ENCODE data around the gene NSF.
"Not testable (repeated sequence)": the region's sequence is repeated elsewhere in the genome, so short reads cannot be mapped to it uniquely, and the experiment has no call there.

NSF gene

DNA sequence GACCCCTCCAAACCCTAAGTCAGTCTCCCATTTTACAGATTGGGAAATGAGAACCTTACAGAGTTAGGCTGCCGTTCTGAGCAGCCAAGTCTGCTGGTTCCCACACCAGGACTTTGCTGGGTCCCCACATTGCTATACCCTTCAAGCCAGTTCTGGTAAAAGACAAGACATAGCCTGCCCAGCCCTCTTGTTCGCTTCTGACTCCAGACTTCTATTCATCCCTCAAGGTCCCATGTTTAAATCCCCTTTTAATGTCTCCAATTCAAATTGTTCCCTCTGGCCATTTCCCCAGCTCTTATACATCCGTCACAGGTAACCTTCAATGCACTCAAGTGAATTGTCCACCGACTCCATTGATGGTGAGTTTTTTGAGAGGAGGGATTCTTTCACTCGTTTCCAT lies 197.8 kb downstream of the NSF start:
- no peaks in the 10 kb centered on the region for H3K36me3 ChIP-seq (ENCODE audit: insufficient read depth, low read length)
- H3K4me3 ChIP-seq = no peak overlapping the region
- no peaks in the 10 kb centered on the region for H3K9me3 ChIP-seq (ENCODE audit: low read depth, low read length)
- no peak overlapping the region for H3K9ac ChIP-seq (ENCODE audit: insufficient read length)
- no peak overlapping the region for H3K27ac ChIP-seq
- no peak for DNase-seq (ENCODE audit: low read depth, low spot score)
- TF ChIP-seq FOXP2 (optimal IDR thresholded peaks at IDR 0.05; ENCODE audit: control extremely low read depth, extremely low read length, insufficient read depth) (no peak), POLR2AphosphoS5 (IDR thresholded peaks at IDR 0.05; ENCODE audit: borderline replicate concordance, low read depth, low read length) (no peak), EZH2 (IDR thresholded peaks at IDR 0.05) (no peak)

GRCh38 chr17:46788796-46789195 lies 198.3 kb downstream of the NSF start:
- no peak for DNase-seq (ENCODE audit: low read depth, low spot score)
- no peaks in the 10 kb centered on the region for H3K9me3 ChIP-seq (ENCODE audit: low read depth, low read length)
- TF ChIP-seq EZH2 (IDR thresholded peaks at IDR 0.05) (no peak), POLR2AphosphoS5 (IDR thresholded peaks at IDR 0.05; ENCODE audit: borderline replicate concordance, low read depth, low read length) (no peak), FOXP2 (optimal IDR thresholded peaks at IDR 0.05; ENCODE audit: control extremely low read depth, extremely low read length, insufficient read depth) (no peak)
- no peak overlapping the region for H3K4me3 ChIP-seq
- no peaks in the 10 kb centered on the region for H3K36me3 ChIP-seq (ENCODE audit: insufficient read depth, low read length)
- H3K9ac ChIP-seq (ENCODE audit: insufficient read length) = no peak overlapping the region
- H3K27ac ChIP-seq = no peak overlapping the region

- Histone ChIP-seq H3K9ac (ENCODE audit: insufficient read length) (no peak overlapping the region), H3K36me3 (ENCODE audit: insufficient read depth, low read length) (no peaks in the 10 kb centered on the region), H3K4me3 (no peak overlapping the region), H3K27ac (no peak overlapping the region), H3K9me3 (ENCODE audit: low read depth, low read length) (no peaks in the 10 kb centered on the region)
- no peak for DNase-seq (ENCODE audit: low read depth, low spot score)
- no peak for TF ChIP-seq POLR2AphosphoS5 (IDR thresholded peaks at IDR 0.05; ENCODE audit: borderline replicate concordance, low read depth, low read length)
- TF ChIP-seq FOXP2 (optimal IDR thresholded peaks at IDR 0.05; ENCODE audit: control extremely low read depth, extremely low read length, insufficient read depth) = no peak
- TF ChIP-seq EZH2 (IDR thresholded peaks at IDR 0.05) = no peak
Observed at GRCh38 chr17:46789610-46790009, 199.1 kb downstream of the NSF start.

- Histone ChIP-seq H3K36me3 (ENCODE audit: insufficient read depth, low read length) (no peaks in the 10 kb centered on the region), H3K9ac (ENCODE audit: insufficient read length) (no peak overlapping the region), H3K9me3 (ENCODE audit: low read depth, low read length) (no peaks in the 10 kb centered on the region), H3K27ac (no peak overlapping the region), H3K4me3 (no peak overlapping the region)
- TF ChIP-seq FOXP2 (optimal IDR thresholded peaks at IDR 0.05; ENCODE audit: control extremely low read depth, extremely low read length, insufficient read depth) (no peak), POLR2AphosphoS5 (IDR thresholded peaks at IDR 0.05; ENCODE audit: borderline replicate concordance, low read depth, low read length) (no peak), EZH2 (IDR thresholded peaks at IDR 0.05) (no peak)
- DNase-seq (ENCODE audit: low read depth, low spot score) = no peak
Observed at GRCh38 chr17:46790216-46790615, 199.7 kb downstream of the NSF start.

- no peaks in the 10 kb centered on the region for H3K9me3 ChIP-seq (ENCODE audit: low read depth, low read length)
- H3K4me3 ChIP-seq = no peak overlapping the region
- no peaks in the 10 kb centered on the region for H3K36me3 ChIP-seq (ENCODE audit: insufficient read depth, low read length)
- no peak for DNase-seq (ENCODE audit: low read depth, low spot score)
- TF ChIP-seq FOXP2 (optimal IDR thresholded peaks at IDR 0.05; ENCODE audit: control extremely low read depth, extremely low read length, insufficient read depth) (no peak), POLR2AphosphoS5 (IDR thresholded peaks at IDR 0.05; ENCODE audit: borderline replicate concordance, low read depth, low read length) (no peak), EZH2 (IDR thresholded peaks at IDR 0.05) (no peak)
- no peak overlapping the region for H3K27ac ChIP-seq
- H3K9ac ChIP-seq (ENCODE audit: insufficient read length) = no peak overlapping the region
Observed at GRCh38 chr17:46791531-46791930, 201.1 kb downstream of the NSF start.

- no peak overlapping the region for H3K27ac ChIP-seq
- no peaks in the 10 kb centered on the region for H3K36me3 ChIP-seq (ENCODE audit: insufficient read depth, low read length)
- DNase-seq (ENCODE audit: low read depth, low spot score) = no peak
- no peak overlapping the region for H3K4me3 ChIP-seq
- TF ChIP-seq EZH2 (IDR thresholded peaks at IDR 0.05) (no peak), FOXP2 (optimal IDR thresholded peaks at IDR 0.05; ENCODE audit: control extremely low read depth, extremely low read length, insufficient read depth) (no peak), POLR2AphosphoS5 (IDR thresholded peaks at IDR 0.05; ENCODE audit: borderline replicate concordance, low read depth, low read length) (no peak)
- H3K9me3 ChIP-seq (ENCODE audit: low read depth, low read length) = no peaks in the 10 kb centered on the region
- no peak overlapping the region for H3K9ac ChIP-seq (ENCODE audit: insufficient read length)
Observed at GRCh38 chr17:46792071-46792470, 201.6 kb downstream of the NSF start.

DNA sequence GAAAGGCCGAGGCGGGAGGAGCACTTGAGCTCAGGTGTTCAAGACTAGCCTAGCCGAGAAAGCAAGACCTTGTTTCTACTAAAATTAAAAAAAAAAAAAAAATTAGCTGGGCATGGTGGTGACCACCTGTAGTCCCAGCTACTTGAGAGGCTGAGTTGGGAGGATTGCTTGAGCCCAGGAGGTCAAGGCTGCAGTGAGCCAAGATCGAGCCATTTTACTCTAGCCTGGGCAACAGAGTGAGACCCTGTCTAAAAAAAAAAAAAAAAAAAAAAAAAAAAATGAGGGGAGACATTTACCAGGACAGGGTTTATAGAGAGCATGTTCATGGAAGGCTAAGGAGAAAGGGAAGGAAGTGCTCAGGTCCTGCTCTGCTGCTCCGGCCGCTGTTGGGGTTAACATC lies 202.6 kb downstream of the NSF start:
- DNase-seq (ENCODE audit: low read depth, low spot score); H3K27ac ChIP-seq; H3K9ac ChIP-seq (ENCODE audit: insufficient read length); H3K4me3 ChIP-seq; H3K9me3 ChIP-seq (ENCODE audit: low read depth, low read length); H3K36me3 ChIP-seq (ENCODE audit: insufficient read depth, low read length): not testable (repeated sequence)

GRCh38 chr17:46793541-46793940 lies 203.1 kb downstream of the NSF start:
- Histone ChIP-seq H3K9ac (ENCODE audit: insufficient read length) (no peak overlapping the region), H3K4me3 (no peak overlapping the region), H3K9me3 (ENCODE audit: low read depth, low read length) (no peaks in the 10 kb centered on the region), H3K36me3 (ENCODE audit: insufficient read depth, low read length) (no peaks in the 10 kb centered on the region), H3K27ac (no peak overlapping the region)
- DNase-seq (ENCODE audit: low read depth, low spot score) = no peak
- TF ChIP-seq POLR2AphosphoS5 (IDR thresholded peaks at IDR 0.05; ENCODE audit: borderline replicate concordance, low read depth, low read length) (no peak), EZH2 (IDR thresholded peaks at IDR 0.05) (no peak), FOXP2 (optimal IDR thresholded peaks at IDR 0.05; ENCODE audit: control extremely low read depth, extremely low read length, insufficient read depth) (no peak)

GRCh38 chr17:46794318-46794717 lies 203.8 kb downstream of the NSF start:
- TF ChIP-seq POLR2AphosphoS5 (IDR thresholded peaks at IDR 0.05; ENCODE audit: borderline replicate concordance, low read depth, low read length) (no peak), EZH2 (IDR thresholded peaks at IDR 0.05) (no peak), FOXP2 (optimal IDR thresholded peaks at IDR 0.05; ENCODE audit: control extremely low read depth, extremely low read length, insufficient read depth) (no peak)
- Histone ChIP-seq H3K36me3 (ENCODE audit: insufficient read depth, low read length) (no peaks in the 10 kb centered on the region), H3K9ac (ENCODE audit: insufficient read length) (no peak overlapping the region), H3K9me3 (ENCODE audit: low read depth, low read length) (no peaks in the 10 kb centered on the region), H3K27ac (no peak overlapping the region), H3K4me3 (no peak overlapping the region)
- no peak for DNase-seq (ENCODE audit: low read depth, low spot score)

Data from SK-N-MC (cell line).